Adipocyte (in vitro differentiated cells): ENCODE data around the gene POLN.
"Not testable (repeated sequence)": the region's sequence is repeated elsewhere in the genome, so short reads cannot be mapped to it uniquely, and the experiment has no call there.

Experiments used
- DNase-seq: peaks from one replicate; pipeline ENCODE4 v3.0.0-alpha.2; 2015; ENCODE audit warnings: low read depth
- H3K27me3 ChIP-seq: replicated peaks from 2 replicates; pipeline ENCODE4 v1.7.0; 2013; ENCODE audit warnings: mild to moderate bottlenecking, low read length, moderate library complexity; ENCODE audit not compliant: control insufficient read depth, insufficient read depth
- H3K36me3 ChIP-seq: 2 replicates; pipeline ENCODE4 v1.7.0; 2013; ENCODE audit warnings: low read length, mild to moderate bottlenecking, moderate library complexity; ENCODE audit not compliant: control insufficient read depth, insufficient read depth, severe bottlenecking
- H3K4me1 ChIP-seq: 2 replicates; pipeline ENCODE4 v1.7.0; 2013; ENCODE audit warnings: mild to moderate bottlenecking, low read length, moderate library complexity; ENCODE audit not compliant: control insufficient read depth, insufficient read depth
- H3K4me3 ChIP-seq: 2 replicates; pipeline ENCODE4 v1.7.0; 2013; ENCODE audit warnings: mild to moderate bottlenecking, low read length, moderate library complexity
- H3K9ac ChIP-seq: 2 replicates; pipeline ENCODE4 v1.7.0; 2013; ENCODE audit warnings: mild to moderate bottlenecking, low read length, moderate library complexity
- H3K9me3 ChIP-seq: 2 replicates; pipeline ENCODE4 v1.7.0; 2013; ENCODE audit warnings: mild to moderate bottlenecking, low read length, moderate library complexity; ENCODE audit not compliant: control insufficient read depth

Gene POLN

DNA sequence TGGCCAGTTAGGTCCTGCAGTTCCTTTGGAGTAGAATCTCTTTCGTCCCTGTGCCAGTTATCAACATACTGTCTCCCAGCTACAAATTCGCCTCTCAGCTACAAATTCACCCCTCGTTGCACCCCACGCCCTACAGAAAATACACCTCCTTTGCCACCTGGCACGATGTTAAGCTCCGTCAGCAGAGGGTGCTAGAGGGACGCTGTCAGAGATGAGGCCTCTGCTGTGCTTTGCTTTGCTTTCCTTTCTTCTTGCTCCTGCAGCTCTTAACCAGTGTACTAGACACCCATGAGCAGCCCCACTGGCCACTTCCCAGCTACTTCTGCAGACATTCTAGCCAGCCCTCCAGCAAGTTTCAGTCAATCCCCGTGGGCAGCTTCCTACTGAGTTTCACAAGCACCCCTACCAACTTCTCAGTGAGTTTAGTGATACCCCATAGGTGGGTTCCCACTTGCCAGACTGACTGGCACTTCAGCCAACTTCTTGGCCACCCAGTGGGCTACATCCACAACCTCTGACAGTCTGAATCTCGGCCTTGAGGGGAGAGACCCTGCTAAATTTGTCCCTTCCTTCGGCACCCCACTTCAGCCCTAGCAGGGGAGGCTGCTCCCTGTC, 21.8 kb downstream of the POLN start:
- H3K9me3 ChIP-seq = no peaks in the 10 kb centered on the region
- peak; percentile 89 for DNase-seq
- H3K27me3 ChIP-seq = no peaks in the 10 kb centered on the region

DNA sequence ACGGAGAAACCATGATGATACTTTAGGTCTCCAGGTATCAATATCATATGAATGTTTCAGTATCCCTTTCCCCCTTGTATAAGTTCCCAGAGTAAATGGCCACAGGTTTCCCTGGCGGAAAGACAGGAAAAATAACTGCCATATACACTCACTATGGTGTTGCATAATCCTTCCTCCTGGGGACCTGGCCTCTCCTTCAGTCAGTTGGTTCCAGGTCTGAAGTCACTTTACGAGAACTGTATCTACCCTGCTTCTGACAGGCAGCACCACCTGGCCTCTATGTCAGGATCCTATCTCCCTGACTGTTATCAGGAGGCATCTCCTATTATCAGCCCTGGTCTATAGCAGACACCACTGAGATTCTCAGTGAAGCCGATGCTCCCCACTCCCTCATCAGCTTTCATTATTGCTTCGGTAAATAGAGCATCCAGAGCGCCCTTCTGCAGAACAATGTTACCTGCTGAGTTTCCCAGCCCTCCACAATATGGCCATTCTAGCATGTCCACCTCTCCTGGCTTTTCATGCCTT, 22.6 kb downstream of the POLN start:
- Histone ChIP-seq H3K9me3 (no peaks in the 10 kb centered on the region), H3K4me1 (peaks cover 4% of the 10 kb centered on the region), H3K27me3 (no peaks in the 10 kb centered on the region), H3K4me3 (no peak overlapping the region), H3K36me3 (peaks cover 15% of the 10 kb centered on the region), H3K9ac (no peak overlapping the region)
- no peak for DNase-seq

More for the DNA sequence above, 21.8 kb downstream of the POLN start:
- Histone ChIP-seq H3K36me3 (peaks cover 15% of the 10 kb centered on the region), H3K4me1 (peaks cover 4% of the 10 kb centered on the region), H3K9ac (peak overlapping the region; percentile 10), H3K4me3 (no peak overlapping the region)

DNA sequence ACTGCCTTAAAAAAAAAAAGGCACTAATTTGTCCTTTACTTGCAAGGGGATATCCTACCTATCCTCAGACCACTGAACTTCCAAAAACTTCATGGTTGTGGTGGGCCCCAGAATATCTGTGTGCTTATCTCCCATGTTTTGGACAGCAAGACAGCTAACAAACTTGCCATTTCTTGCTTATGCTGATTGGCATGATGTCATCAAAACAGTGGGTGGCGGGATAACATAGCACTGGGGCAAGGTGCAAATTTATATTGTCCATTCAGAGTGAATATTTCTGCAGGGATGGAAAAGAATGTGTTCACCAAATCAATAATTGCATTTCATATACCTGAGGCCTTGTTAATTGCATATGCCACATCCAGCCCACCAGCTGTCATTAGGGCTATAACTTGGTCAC, 23.5 kb downstream of the POLN start:
- H3K4me3 ChIP-seq = no peak overlapping the region
- peaks cover 12% of the 10 kb centered on the region for H3K36me3 ChIP-seq
- no peak for DNase-seq
- H3K4me1 ChIP-seq = peaks cover 4% of the 10 kb centered on the region
- no peak overlapping the region for H3K9ac ChIP-seq
- H3K27me3 ChIP-seq = no peaks in the 10 kb centered on the region
- no peaks in the 10 kb centered on the region for H3K9me3 ChIP-seq

DNA sequence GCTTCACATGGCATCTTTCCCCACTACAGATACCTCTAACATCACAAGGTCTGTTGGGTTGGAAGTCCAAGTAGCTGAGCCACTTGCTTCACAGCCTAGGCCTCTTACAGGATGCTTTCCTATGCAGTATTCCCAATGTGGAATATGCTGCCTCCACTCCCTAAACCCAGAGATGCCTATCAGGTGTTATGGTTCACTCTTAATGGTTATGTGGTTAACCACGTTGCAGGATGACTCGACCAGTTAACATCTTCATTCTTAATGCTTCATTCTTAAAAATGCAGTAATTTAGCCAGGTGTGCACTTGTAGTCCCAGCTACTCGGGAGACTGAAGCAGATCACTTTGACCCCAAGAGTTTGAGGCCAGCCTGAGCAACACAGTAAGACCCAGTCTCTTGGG, 24.2 kb downstream of the POLN start:
- Histone ChIP-seq H3K9ac (no peak overlapping the region), H3K9me3 (no peaks in the 10 kb centered on the region), H3K4me3 (no peak overlapping the region), H3K4me1 (peaks cover 4% of the 10 kb centered on the region), H3K36me3 (peaks cover 5% of the 10 kb centered on the region), H3K27me3 (no peaks in the 10 kb centered on the region)
- DNase-seq = no peak

DNA sequence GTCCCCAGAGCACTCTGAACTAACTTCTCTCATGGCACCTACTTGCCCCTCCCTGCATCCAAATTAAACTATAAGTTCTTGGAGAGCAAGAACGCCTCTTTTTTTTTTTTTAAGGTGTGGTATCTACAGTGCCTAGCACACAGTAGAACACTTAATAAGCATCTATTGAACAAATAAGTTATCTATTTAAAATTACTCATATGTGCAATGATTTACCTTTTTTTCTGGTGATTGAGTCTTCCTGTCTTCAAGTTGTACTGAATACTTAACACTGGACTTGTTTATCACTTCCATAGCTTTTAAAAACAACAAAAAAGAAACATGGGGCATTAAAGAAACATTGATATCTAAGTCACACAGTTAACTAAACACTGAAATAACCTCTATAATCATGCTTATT, 29.1 kb downstream of the POLN start:
- H3K36me3 ChIP-seq = peaks cover 7% of the 10 kb centered on the region
- no peak overlapping the region for H3K4me3 ChIP-seq
- no peaks in the 10 kb centered on the region for H3K9me3 ChIP-seq
- no peaks in the 10 kb centered on the region for H3K4me1 ChIP-seq
- H3K27me3 ChIP-seq = no peaks in the 10 kb centered on the region
- no peak overlapping the region for H3K9ac ChIP-seq
- DNase-seq = no peak

DNA sequence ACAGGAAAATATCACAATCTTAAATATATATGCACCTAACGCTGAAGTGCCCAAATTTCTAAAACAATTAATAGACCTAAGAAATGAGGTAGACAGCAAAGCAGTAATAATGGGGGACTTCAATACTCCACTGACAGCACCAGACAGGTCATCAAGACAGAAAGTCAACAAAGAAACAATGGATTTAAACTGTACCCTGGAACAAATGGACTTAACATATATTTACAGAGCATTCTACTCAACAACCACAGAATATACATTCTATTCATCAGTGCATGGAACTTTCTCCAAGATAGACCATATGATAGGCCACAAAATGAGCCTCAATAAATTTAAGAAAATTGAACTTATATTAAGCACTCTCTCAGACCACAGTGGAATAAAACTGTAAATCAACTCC, 39.1 kb downstream of the POLN start:
- H3K4me1 ChIP-seq, H3K27me3 ChIP-seq, DNase-seq, H3K9ac ChIP-seq, H3K4me3 ChIP-seq, H3K9me3 ChIP-seq: not testable (repeated sequence)
- peaks cover 13% of the 10 kb centered on the region for H3K36me3 ChIP-seq

DNA sequence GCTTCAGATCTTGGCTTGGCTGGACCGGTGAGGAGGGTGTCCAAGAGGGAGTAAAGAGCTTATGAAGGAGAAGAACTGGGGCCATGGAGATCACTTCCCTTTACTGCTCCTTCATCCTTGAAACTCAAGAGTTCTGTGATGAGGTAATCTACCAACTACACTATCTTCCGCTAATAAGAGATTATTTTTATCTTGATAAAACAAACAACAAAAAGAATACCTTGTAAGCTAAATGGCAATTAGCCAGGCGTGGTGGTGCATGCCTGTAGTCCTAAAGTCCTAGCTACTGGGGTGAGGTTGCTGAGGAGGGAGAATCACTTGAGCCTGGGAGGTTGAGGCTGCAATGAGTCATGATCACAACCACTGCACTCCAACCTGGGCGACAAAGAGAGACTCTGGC, 47.4 kb downstream of the POLN start:
- H3K9me3 ChIP-seq = no peaks in the 10 kb centered on the region
- H3K4me3 ChIP-seq = no peak overlapping the region
- H3K27me3 ChIP-seq = no peaks in the 10 kb centered on the region
- no peaks in the 10 kb centered on the region for H3K4me1 ChIP-seq
- DNase-seq = no peak
- no peak overlapping the region for H3K9ac ChIP-seq
- H3K36me3 ChIP-seq = peaks cover 37% of the 10 kb centered on the region

DNA sequence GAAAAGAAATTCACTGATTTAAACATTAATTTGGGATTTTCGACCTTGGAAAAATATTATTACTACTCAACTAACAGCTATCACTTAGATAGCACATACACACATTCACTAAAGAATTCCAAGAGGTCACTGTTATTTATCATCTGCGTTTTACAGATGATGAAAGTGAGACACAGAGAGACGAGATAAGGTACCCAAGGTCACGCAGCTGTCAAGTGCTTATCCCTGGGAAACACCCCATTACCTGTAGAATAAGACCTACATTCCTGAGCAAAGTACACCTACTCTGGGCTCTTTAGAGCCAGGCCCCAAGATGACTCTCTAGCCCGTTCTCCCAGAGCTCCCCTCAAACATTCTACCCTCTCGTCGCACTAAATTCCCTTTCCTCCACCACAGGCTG, 48.6 kb downstream of the POLN start:
- Histone ChIP-seq H3K36me3 (peaks cover 34% of the 10 kb centered on the region), H3K4me1 (no peaks in the 10 kb centered on the region), H3K4me3 (no peak overlapping the region), H3K27me3 (no peaks in the 10 kb centered on the region), H3K9ac (no peak overlapping the region), H3K9me3 (no peaks in the 10 kb centered on the region)
- DNase-seq = no peak

DNA sequence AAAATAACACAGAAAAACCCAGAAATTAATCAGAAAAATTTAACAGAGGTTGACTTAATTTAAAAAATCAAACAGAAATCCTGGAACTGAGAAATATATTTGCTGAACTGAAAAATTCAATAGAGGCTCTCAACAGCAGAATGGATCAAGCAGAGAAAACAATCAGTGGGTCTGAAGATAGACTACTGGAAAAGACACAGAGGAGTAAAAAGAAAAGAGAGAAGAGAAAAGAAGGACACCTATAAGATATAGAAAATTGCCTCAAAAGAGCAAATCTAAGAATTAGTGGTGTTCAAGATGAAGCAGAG, 55.1 kb downstream of the POLN start:
- no peak overlapping the region for H3K9ac ChIP-seq
- no peak for DNase-seq
- no peaks in the 10 kb centered on the region for H3K4me1 ChIP-seq
- no peaks in the 10 kb centered on the region for H3K36me3 ChIP-seq
- H3K9me3 ChIP-seq = peaks cover 13% of the 10 kb centered on the region
- H3K4me3 ChIP-seq = no peak overlapping the region
- no peaks in the 10 kb centered on the region for H3K27me3 ChIP-seq

DNA sequence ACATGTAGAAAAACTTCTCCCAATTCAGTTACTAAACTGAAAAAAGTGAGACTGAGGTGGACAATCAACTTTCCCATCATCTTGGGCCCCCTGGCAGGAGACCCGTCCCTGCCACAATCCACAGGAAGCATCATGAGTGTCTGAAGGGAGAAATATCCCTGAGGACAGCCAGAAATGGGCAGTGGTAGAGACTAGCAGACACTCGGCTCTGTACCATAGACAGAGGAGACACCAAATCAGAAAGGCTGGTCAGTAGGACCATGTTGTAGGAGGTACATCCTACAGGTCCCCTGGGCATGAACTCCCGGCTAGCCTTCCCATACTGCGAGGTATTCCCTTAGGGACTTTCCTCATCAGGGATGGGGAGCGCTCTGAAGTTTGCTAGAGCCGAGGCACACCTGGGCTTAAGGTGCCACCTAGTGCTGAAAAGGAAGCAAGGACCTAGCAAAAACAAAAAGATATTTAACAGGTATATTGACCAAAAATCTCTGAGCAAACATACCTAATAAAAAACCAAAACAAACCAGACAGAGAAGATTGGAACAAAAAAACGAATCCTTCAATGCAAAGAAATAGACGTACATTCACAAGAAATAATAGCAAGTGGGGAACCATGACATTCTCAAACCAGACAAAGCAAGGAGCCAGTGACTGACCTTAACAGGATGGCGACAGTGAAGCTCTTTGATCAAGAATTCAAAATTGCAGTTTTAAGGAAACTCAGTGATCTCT, 55.6 kb downstream of the POLN start:
- Histone ChIP-seq H3K4me3 (no peak overlapping the region), H3K9ac (no peak overlapping the region), H3K9me3 (peaks cover 13% of the 10 kb centered on the region), H3K27me3 (no peaks in the 10 kb centered on the region), H3K4me1 (no peaks in the 10 kb centered on the region), H3K36me3 (no peaks in the 10 kb centered on the region)
- DNase-seq = no peak

DNA sequence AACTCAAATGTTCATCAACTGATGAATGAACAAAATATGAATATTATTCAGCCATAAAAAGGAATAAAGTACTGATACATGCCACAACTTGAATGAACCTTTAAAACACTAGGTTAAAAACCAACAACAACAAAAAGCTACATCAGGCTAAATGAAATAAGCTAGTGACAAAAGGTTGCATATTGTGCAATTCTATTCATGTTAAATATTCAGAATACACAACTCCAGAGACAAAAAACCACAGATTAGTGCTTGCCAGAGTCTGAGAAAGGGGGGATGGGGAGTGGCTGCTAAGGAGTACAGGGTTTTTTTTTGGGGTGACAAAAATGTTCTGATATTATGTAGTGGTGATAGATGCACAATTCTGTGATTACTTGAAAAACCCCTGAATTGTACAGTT, 58.5 kb downstream of the POLN start:
- peak; percentile 16 for DNase-seq
- peaks cover 3% of the 10 kb centered on the region for H3K36me3 ChIP-seq
- H3K9me3 ChIP-seq = peaks cover 13% of the 10 kb centered on the region
- H3K27me3 ChIP-seq = no peaks in the 10 kb centered on the region
- no peak overlapping the region for H3K9ac ChIP-seq
- no peak overlapping the region for H3K4me3 ChIP-seq
- H3K4me1 ChIP-seq = no peaks in the 10 kb centered on the region

DNA sequence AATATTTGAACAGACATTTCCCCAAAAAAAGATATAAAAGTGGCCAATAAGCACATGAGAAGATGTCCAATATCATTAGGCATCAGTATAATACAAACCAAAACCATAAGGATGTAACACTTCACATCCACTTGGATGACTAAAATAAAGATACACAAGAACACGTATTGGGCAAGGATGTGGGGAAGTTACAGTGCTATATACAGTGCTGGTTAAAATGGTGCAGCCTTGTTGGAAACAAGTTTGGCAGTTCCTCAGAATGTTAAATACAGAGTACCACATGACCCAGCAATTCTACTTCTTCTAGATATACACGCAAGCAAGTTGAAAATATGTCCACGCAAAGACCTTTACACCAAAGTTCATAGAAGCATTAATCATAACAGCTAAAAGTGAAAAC, 58.9 kb downstream of the POLN start:
- DNase-seq = no peak

More for the DNA sequence above, 58.9 kb downstream of the POLN start:
- Histone ChIP-seq H3K4me3 (no peak overlapping the region), H3K27me3 (no peaks in the 10 kb centered on the region), H3K9me3 (peaks cover 13% of the 10 kb centered on the region), H3K4me1 (no peaks in the 10 kb centered on the region), H3K9ac (no peak overlapping the region), H3K36me3 (peaks cover 3% of the 10 kb centered on the region)
